ENCODE results near the gene FBXO21. TPM values are rescaled to one million over a fixed set of nuclear protein-coding genes. Genes with fewer than 3 reads are reported as not detected.

The FBXO21 gene
- total RNA-seq, 1 experiment from 2014 or later: 37.8 TPM

- TF ChIP-seq TCF7L2 (IDR thresholded peaks at IDR 0.05; ENCODE audit: low read depth, low read length) (no peak), REST (IDR thresholded peaks at IDR 0.05; ENCODE audit: insufficient read depth in 1 of 2, low read depth in 2 of 2, low read length in 1 of 2) (no peak), POLR2AphosphoS5 (IDR thresholded peaks at IDR 0.05; ENCODE audit: low read depth, low read length) (no peak), CTCF (IDR thresholded peaks at IDR 0.05) (no peak), SIN3A (IDR thresholded peaks at IDR 0.05; ENCODE audit: borderline replicate concordance, insufficient read depth, low read depth, low read length) (no peak)
- Histone ChIP-seq H3K27ac (ENCODE audit: low read length) (no peak overlapping the region), H3K4me1 (ENCODE audit: control insufficient read depth, insufficient read depth, low read length) (no peaks in the 10 kb centered on the region), H3K4me3 (ENCODE audit: low read depth in 2 of 2, low read length in 2 of 2) (no peak overlapping the region), H3K9me3 (ENCODE audit: control insufficient read depth, insufficient read depth, low read depth, low read length) (no peaks in the 10 kb centered on the region), H3K27me3 (ENCODE audit: control insufficient read depth, insufficient read depth, low read length) (no peaks in the 10 kb centered on the region), H3K36me3 (ENCODE audit: control insufficient read depth, insufficient read depth, low read length) (peaks cover 5% of the 10 kb centered on the region; the same call in 1 of the 2 replicates)
- DNase-seq (ENCODE audit: low read depth, low spot score) (no peak), ATAC-seq (no peak)
- intact Hi-C loops (cut with micrococcal nuclease; ENCODE audit: unreplicated experiment): no loop called here
- in situ Hi-C loops (cut with HindIII; ENCODE audit: low pct_unique_long_range_greater_than_20kb, low sequenced_read_pairs): no loop called here
- ChIA-PET POLR2A (no interaction called here), CTCF (no interaction called here)
- no TSS peak for BruUV-seq (replicated peaks)
These were observed 48.2 kb downstream of the FBXO21 start for GRCh38 chr12:117142094-117142493.

- peaks cover 5% of the 10 kb centered on the region; the same call in 1 of the 2 replicates for H3K36me3 ChIP-seq (ENCODE audit: control insufficient read depth, insufficient read depth, low read length)
- no peak overlapping the region for H3K4me3 ChIP-seq (ENCODE audit: low read depth in 2 of 2, low read length in 2 of 2)
- in situ Hi-C loops (cut with HindIII; ENCODE audit: low pct_unique_long_range_greater_than_20kb, low sequenced_read_pairs) (no loop called here), intact Hi-C loops (cut with micrococcal nuclease; ENCODE audit: unreplicated experiment) (no loop called here)
- no peak overlapping the region for H3K27ac ChIP-seq (ENCODE audit: low read length)
- POLR2A ChIA-PET: no interaction called here
- ATAC-seq: no peak; the same call in 1 of the 2 replicates
- CTCF ChIA-PET: no interaction called here
- H3K9me3 ChIP-seq (ENCODE audit: control insufficient read depth, insufficient read depth, low read depth, low read length): no peaks in the 10 kb centered on the region
- TF ChIP-seq POLR2AphosphoS5 (IDR thresholded peaks at IDR 0.05; ENCODE audit: low read depth, low read length) (no peak), SIN3A (IDR thresholded peaks at IDR 0.05; ENCODE audit: borderline replicate concordance, insufficient read depth, low read depth, low read length) (no peak), CTCF (IDR thresholded peaks at IDR 0.05) (no peak), TCF7L2 (IDR thresholded peaks at IDR 0.05; ENCODE audit: low read depth, low read length) (no peak), REST (IDR thresholded peaks at IDR 0.05; ENCODE audit: insufficient read depth in 1 of 2, low read depth in 2 of 2, low read length in 1 of 2) (no peak)
- no peaks in the 10 kb centered on the region for H3K4me1 ChIP-seq (ENCODE audit: control insufficient read depth, insufficient read depth, low read length)
- no peak for DNase-seq (ENCODE audit: low read depth, low spot score)
- no peaks in the 10 kb centered on the region for H3K27me3 ChIP-seq (ENCODE audit: control insufficient read depth, insufficient read depth, low read length)
- BruUV-seq (replicated peaks): no TSS peak
These were observed 49.0 kb downstream of the FBXO21 start for GRCh38 chr12:117141097-117141898.
